ENCODE measurements around the gene RAG2. TPM values are rescaled to one million over a fixed set of nuclear protein-coding genes. Genes with fewer than 3 reads are reported as not detected.
A peak's percentile ranks its signal among the peaks of the same experiment; 100 is the strongest.

The RAG2 gene
- total RNA-seq, 1 experiment from 2014 or later, result 0.10 TPM

- ChIA-PET CTCF (no interaction called here), POLR2A (no interaction called here)
- H3K36me3 ChIP-seq (ENCODE audit: control insufficient read depth, insufficient read depth, low read length), result no peaks in the 10 kb centered on the region
- no peak overlapping the region; the same call in 1 of the 2 replicates for H3K27ac ChIP-seq (ENCODE audit: low read length)
- in situ Hi-C loops (cut with HindIII; ENCODE audit: low pct_unique_long_range_greater_than_20kb, low sequenced_read_pairs) (no loop called here), intact Hi-C loops (cut with micrococcal nuclease; ENCODE audit: unreplicated experiment) (loop anchor here (5.0 kb wide), 1 partner anchor 113 kb away; no protein-coding TSS in a partner anchor)
- no peak for DNase-seq (ENCODE audit: low read depth, low spot score)
- no peak for ATAC-seq
- no TSS peak for BruUV-seq (replicated peaks)
- TF ChIP-seq SIN3A (IDR thresholded peaks at IDR 0.05; ENCODE audit: borderline replicate concordance, insufficient read depth, low read depth, low read length), result no peak
- TF ChIP-seq, protein P1, sequence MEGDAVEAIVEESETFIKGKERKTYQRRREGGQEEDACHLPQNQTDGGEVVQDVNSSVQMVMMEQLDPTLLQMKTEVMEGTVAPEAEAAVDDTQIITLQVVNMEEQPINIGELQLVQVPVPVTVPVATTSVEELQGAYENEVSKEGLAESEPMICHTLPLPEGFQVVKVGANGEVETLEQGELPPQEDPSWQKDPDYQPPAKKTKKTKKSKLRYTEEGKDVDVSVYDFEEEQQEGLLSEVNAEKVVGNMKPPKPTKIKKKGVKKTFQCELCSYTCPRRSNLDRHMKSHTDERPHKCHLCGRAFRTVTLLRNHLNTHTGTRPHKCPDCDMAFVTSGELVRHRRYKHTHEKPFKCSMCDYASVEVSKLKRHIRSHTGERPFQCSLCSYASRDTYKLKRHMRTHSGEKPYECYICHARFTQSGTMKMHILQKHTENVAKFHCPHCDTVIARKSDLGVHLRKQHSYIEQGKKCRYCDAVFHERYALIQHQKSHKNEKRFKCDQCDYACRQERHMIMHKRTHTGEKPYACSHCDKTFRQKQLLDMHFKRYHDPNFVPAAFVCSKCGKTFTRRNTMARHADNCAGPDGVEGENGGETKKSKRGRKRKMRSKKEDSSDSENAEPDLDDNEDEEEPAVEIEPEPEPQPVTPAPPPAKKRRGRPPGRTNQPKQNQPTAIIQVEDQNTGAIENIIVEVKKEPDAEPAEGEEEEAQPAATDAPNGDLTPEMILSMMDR (IDR thresholded peaks at IDR 0.05), result no peak
- TF ChIP-seq TCF7L2 (IDR thresholded peaks at IDR 0.05; ENCODE audit: low read depth, low read length), result no peak
- no peak for TF ChIP-seq REST (IDR thresholded peaks at IDR 0.05; ENCODE audit: insufficient read depth in 1 of 2, low read depth in 2 of 2, low read length in 1 of 2)
- no peak for TF ChIP-seq POLR2AphosphoS5 (IDR thresholded peaks at IDR 0.05; ENCODE audit: low read depth, low read length)
- H3K27me3 ChIP-seq (ENCODE audit: control insufficient read depth, insufficient read depth, low read length), result peaks cover 9% of the 10 kb centered on the region; the same call in 1 of the 2 replicates
- peaks cover 6% of the 10 kb centered on the region for H3K4me1 ChIP-seq (ENCODE audit: control insufficient read depth, insufficient read depth, low read length)
- H3K4me3 ChIP-seq (ENCODE audit: low read depth in 2 of 2, low read length in 2 of 2), result no peak overlapping the region
- no peaks in the 10 kb centered on the region for H3K9me3 ChIP-seq (ENCODE audit: control insufficient read depth, insufficient read depth, low read depth, low read length)
Observed at GRCh38 chr11:36569095-36569494, 28.9 kb downstream of the RAG2 start.

DNA sequence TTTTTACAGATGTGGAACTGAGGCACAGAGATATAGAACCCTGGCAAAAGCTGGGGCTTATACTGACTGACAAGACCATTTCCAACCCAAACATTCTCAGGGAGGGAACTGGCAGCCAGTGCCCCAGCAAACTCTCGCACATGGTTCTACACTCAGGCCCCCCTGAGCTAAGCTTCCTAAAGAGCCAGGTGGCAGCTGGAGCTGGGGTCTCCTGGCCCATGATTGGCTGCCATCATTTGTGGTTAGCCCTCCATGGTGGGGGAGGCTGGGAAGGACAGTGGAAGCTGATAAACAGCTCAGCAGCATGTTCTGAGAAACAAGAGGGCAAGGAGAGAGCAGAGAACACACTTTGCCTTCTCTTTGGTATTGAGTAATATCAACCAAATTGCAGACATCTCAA is 30.3 kb downstream of the RAG2 start, which contains the start of gene RAG1:
TSS of gene RAG1 (plus strand) at position 314 of the 400 bp plus-strand sequence. CDS start 5,298 bp downstream, outside the sequence.
- TF ChIP-seq TCF7L2 (IDR thresholded peaks at IDR 0.05; ENCODE audit: low read depth, low read length), result no peak
- TF ChIP-seq SIN3A (IDR thresholded peaks at IDR 0.05; ENCODE audit: borderline replicate concordance, insufficient read depth, low read depth, low read length), result no peak
- TF ChIP-seq REST (IDR thresholded peaks at IDR 0.05; ENCODE audit: insufficient read depth in 1 of 2, low read depth in 2 of 2, low read length in 1 of 2), result no peak
- no peak for TF ChIP-seq POLR2AphosphoS5 (IDR thresholded peaks at IDR 0.05; ENCODE audit: low read depth, low read length)
- TF ChIP-seq, protein P1 (IDR thresholded peaks at IDR 0.05), result no peak
- DNase-seq (ENCODE audit: low read depth, low spot score) (no peak), ATAC-seq (no peak)
- in situ Hi-C loops (cut with HindIII; ENCODE audit: low pct_unique_long_range_greater_than_20kb, low sequenced_read_pairs), result no loop called here
- Histone ChIP-seq H3K36me3 (ENCODE audit: control insufficient read depth, insufficient read depth, low read length) (no peaks in the 10 kb centered on the region; the same call in 1 of the 2 replicates), H3K4me1 (ENCODE audit: control insufficient read depth, insufficient read depth, low read length) (peaks cover 8% of the 10 kb centered on the region), H3K9me3 (ENCODE audit: control insufficient read depth, insufficient read depth, low read depth, low read length) (no peaks in the 10 kb centered on the region), H3K27ac (ENCODE audit: low read length) (peak within 1 kb of the TSS; percentile 45; the same call in 1 of the 2 replicates), H3K4me3 (ENCODE audit: low read depth in 2 of 2, low read length in 2 of 2) (no peak within 1 kb of the TSS), H3K27me3 (ENCODE audit: control insufficient read depth, insufficient read depth, low read length) (peaks cover 9% of the 10 kb centered on the region; the same call in 1 of the 2 replicates)
- CTCF ChIA-PET, result interaction anchor here (0.7 kb wide), 1 partner anchor 72 kb away, joined by 3 read pairs; no protein-coding TSS in a partner anchor
- POLR2A ChIA-PET, result no interaction called here
- intact Hi-C loops (cut with micrococcal nuclease; ENCODE audit: unreplicated experiment), result loop anchor here (5.0 kb wide), 1 partner anchor 115 kb away; no protein-coding TSS in a partner anchor
- BruUV-seq (replicated peaks), result no TSS peak
